ENCODE results near the gene CEP192.

CEP192 gene

GRCh38 chr18:13161276-13161899, 170.2 kb downstream of the CEP192 start:
- no peak for DNase-seq (ENCODE audit: insufficient read length, low spot score)
- no peak for FAIRE-seq
- TF ChIP-seq CTCF (IDR thresholded peaks at IDR 0.05; ENCODE audit: insufficient read depth, missing control alignments): no peak

- FAIRE-seq (no peak), DNase-seq (ENCODE audit: insufficient read length, low spot score) (no peak)
- TF ChIP-seq CTCF (IDR thresholded peaks at IDR 0.05; ENCODE audit: insufficient read depth, missing control alignments): no peak
Observed at GRCh38 chr18:13163167-13163927, 172.2 kb downstream of the CEP192 start.

GRCh38 chr18:13164406-13164805, 173.2 kb downstream of the CEP192 start:
- FAIRE-seq (no peak), DNase-seq (ENCODE audit: insufficient read length, low spot score) (no peak)
- no peak for TF ChIP-seq CTCF (IDR thresholded peaks at IDR 0.05; ENCODE audit: insufficient read depth, missing control alignments)

GRCh38 chr18:13165636-13166423, 174.7 kb downstream of the CEP192 start:
- no peak for TF ChIP-seq CTCF (IDR thresholded peaks at IDR 0.05; ENCODE audit: insufficient read depth, missing control alignments)
- FAIRE-seq (no peak), DNase-seq (ENCODE audit: insufficient read length, low spot score) (no peak)

GRCh38 chr18:13173578-13174145, 182.5 kb downstream of the CEP192 start:
- FAIRE-seq (no peak), DNase-seq (ENCODE audit: insufficient read length, low spot score) (no peak)
- TF ChIP-seq CTCF (IDR thresholded peaks at IDR 0.05; ENCODE audit: insufficient read depth, missing control alignments): no peak

Measured in D721Med (cell line).